GM20431 (cell line): ENCODE results near the gene HHIPL1.

Experiments
- in situ Hi-C: fragments of 300-500 bp; cut with MseI, MboI; formaldehyde crosslinking; loops from one replicate; pipeline ENCODE4 v1.15.0; 2020; ENCODE audit warnings: low sequenced_read_pairs; ENCODE audit not compliant: unreplicated experiment

The HHIPL1 gene

GRCh38 chr14:99683619-99684409, 38.9 kb downstream of the HHIPL1 start, which contains the start of gene CYP46A1:
Gene CYP46A1 (plus strand): TSS chr14:99684298. CDS start chr14:99684418, 120 bp downstream.
- in situ Hi-C loops: no loop called here

GRCh38 chr14:99684410-99684934, 39.5 kb downstream of the HHIPL1 start:
- in situ Hi-C loops: no loop called here

- in situ Hi-C loops: no loop called here
Observed at GRCh38 chr14:99685151-99685591, 40.2 kb downstream of the HHIPL1 start.

- in situ Hi-C loops: no loop called here
Observed at GRCh38 chr14:99685596-99685995, 40.7 kb downstream of the HHIPL1 start.

- in situ Hi-C loops: no loop called here
Observed at GRCh38 chr14:99686557-99687283, 41.8 kb downstream of the HHIPL1 start.

- in situ Hi-C loops: no loop called here
Observed at GRCh38 chr14:99687284-99688209, 42.6 kb downstream of the HHIPL1 start.

GRCh38 chr14:99688210-99688581, 43.3 kb downstream of the HHIPL1 start:
- in situ Hi-C loops: no loop called here

GRCh38 chr14:99688629-99689028, 43.7 kb downstream of the HHIPL1 start:
- in situ Hi-C loops: no loop called here

GRCh38 chr14:99689266-99690236, 44.6 kb downstream of the HHIPL1 start:
- in situ Hi-C loops: no loop called here

- in situ Hi-C loops: no loop called here
Observed at GRCh38 chr14:99690636-99691035, 45.7 kb downstream of the HHIPL1 start.

GRCh38 chr14:99691111-99691885, 46.4 kb downstream of the HHIPL1 start:
- in situ Hi-C loops: no loop called here

GRCh38 chr14:99693918-99694317, 49.0 kb downstream of the HHIPL1 start:
- in situ Hi-C loops: no loop called here

GRCh38 chr14:99696929-99697328, 52.0 kb downstream of the HHIPL1 start:
- in situ Hi-C loops: no loop called here

GRCh38 chr14:99698236-99698635, 53.3 kb downstream of the HHIPL1 start:
- in situ Hi-C loops: no loop called here

- in situ Hi-C loops: no loop called here
Observed at GRCh38 chr14:99698642-99699041, 53.7 kb downstream of the HHIPL1 start.

GRCh38 chr14:99699085-99699760, 54.3 kb downstream of the HHIPL1 start:
- in situ Hi-C loops: no loop called here

- in situ Hi-C loops: no loop called here
Observed at GRCh38 chr14:99699861-99700260, 54.9 kb downstream of the HHIPL1 start.

GRCh38 chr14:99700379-99700778, 55.5 kb downstream of the HHIPL1 start:
- in situ Hi-C loops: no loop called here
